Hepatocyte (in vitro differentiated cells): ENCODE data around the gene C20orf173. TPM values are rescaled to one million over a fixed set of nuclear protein-coding genes. Genes with fewer than 3 reads are reported as not detected.

Experiments used
- DNase-seq: peaks from one replicate; pipeline ENCODE4 v3.0.0-alpha.2; 2016; ENCODE audit warnings: low spot score
- H2AFZ ChIP-seq: fragments of 200-600 bp; sonication (generic); 2 replicates; pipeline ENCODE4 v1.6.0; 2016; ENCODE audit warnings: antibody characterized with exemption, mild to moderate bottlenecking
- H3K27ac ChIP-seq: fragments of 200-600 bp; sonication (generic); 2 replicates; pipeline ENCODE4 v1.5.1; 2016; ENCODE audit warnings: mild to moderate bottlenecking
- H3K27me3 ChIP-seq: fragments of 200-600 bp; sonication (generic); 2 replicates; pipeline ENCODE4 v1.6.1; 2016
- H3K36me3 ChIP-seq: fragments of 200-600 bp; sonication (generic); replicated peaks from 2 replicates; pipeline ENCODE4 v1.5.1; 2016; ENCODE audit warnings: low read depth; ENCODE audit not compliant: insufficient read depth
- H3K4me1 ChIP-seq: fragments of 200-600 bp; sonication (generic); 2 replicates; pipeline ENCODE4 v1.5.1; 2016; ENCODE audit warnings: mild to moderate bottlenecking, moderate library complexity; ENCODE audit not compliant: insufficient read depth
- H3K4me2 ChIP-seq: fragments of 200-600 bp; sonication (generic); 2 replicates; pipeline ENCODE4 v1.6.0; 2016
- H3K4me3 ChIP-seq: fragments of 200-600 bp; sonication (generic); 2 replicates; pipeline ENCODE4 v1.5.1; 2016; ENCODE audit warnings: mild to moderate bottlenecking
- H3K79me2 ChIP-seq: fragments of 200-600 bp; sonication (generic); 2 replicates; pipeline ENCODE4 v1.6.0; 2017; ENCODE audit warnings: mild to moderate bottlenecking
- H3K9me2 ChIP-seq: fragments of 200-600 bp; sonication (generic); replicated peaks from 2 replicates; pipeline ENCODE4 v1.6.0; 2017; ENCODE audit warnings: mild to moderate bottlenecking; ENCODE audit not compliant: insufficient read depth
- H3K9me3 ChIP-seq: fragments of 200-600 bp; sonication (generic); 2 replicates; pipeline ENCODE4 v1.5.1; 2016; ENCODE audit warnings: low read depth, mild to moderate bottlenecking
- H4K20me1 ChIP-seq: fragments of 200-600 bp; sonication (generic); 2 replicates; pipeline ENCODE4 v1.6.0; 2016; ENCODE audit warnings: mild to moderate bottlenecking; ENCODE audit not compliant: insufficient read depth, poor library complexity, severe bottlenecking
- CTCF ChIP-seq: fragments of 200-600 bp; sonication (generic); IDR thresholded peaks from 2 replicates; pipeline ENCODE4 v1.5.1; 2016; ENCODE audit warnings: antibody characterized with exemption, mild to moderate bottlenecking; ENCODE audit not compliant: poor library complexity
- EZH2 ChIP-seq: fragments of 200-600 bp; sonication (generic); IDR thresholded peaks from 2 replicates; pipeline ENCODE4 v1.6.1; 2016; ENCODE audit warnings: antibody characterized with exemption, mild to moderate bottlenecking, borderline replicate concordance
- EZH2phosphoT487 ChIP-seq: fragments of 200-600 bp; sonication (generic); IDR thresholded peaks from one replicate; pipeline ENCODE4 v1.6.1; 2018; ENCODE audit warnings: antibody characterized with exemption, mild to moderate bottlenecking, low read depth, moderate library complexity; ENCODE audit not compliant: unreplicated experiment, severe bottlenecking
- WGBS: methylation state at CpG from one replicate; pipeline ENCODE4 v1.1.6; 2016; ENCODE audit warnings: low lambda C conversion rate; ENCODE audit errors: missing lambda C conversion rate; 5-methylcytosine and 5-hydroxymethylcytosine counted together
- polyA plus RNA-seq: library from polyadenylated mRNA; unstranded; fragments of >200 nt; fragmentation: Nextera tagmentation; extraction: Ambion mirVana; gene quantifications from 2 replicates; pipeline ENCODE4 v1.2.1, GENCODE V29; 2016
- total RNA-seq: library from RNA; depleted of rRNA; stranded (reverse); fragments of >200 nt; gene quantifications from 2 replicates; pipeline ENCODE4 v1.2.3, GENCODE V29; 2014

C20orf173 gene
- total and polyA plus RNA-seq, 2 experiments from 2014 or later, result not detected

- no peaks in the 10 kb centered on the region for H3K79me2 ChIP-seq
- H3K9me3 ChIP-seq, result no peaks in the 10 kb centered on the region
- H3K27ac ChIP-seq, result no peak overlapping the region
- no peaks in the 10 kb centered on the region for H4K20me1 ChIP-seq
- no peaks in the 10 kb centered on the region for H3K27me3 ChIP-seq
- no peak overlapping the region for H2AFZ ChIP-seq
- no peak overlapping the region for H3K4me3 ChIP-seq
- H3K9me2 ChIP-seq, result no peaks in the 10 kb centered on the region
- no peak overlapping the region for H3K4me2 ChIP-seq
- H3K36me3 ChIP-seq, result no peaks in the 10 kb centered on the region
- no peak for DNase-seq
- no peak for TF ChIP-seq EZH2
- TF ChIP-seq CTCF, result no peak
- no peak for TF ChIP-seq EZH2phosphoT487
- 89% methylated on average over 20 of the region's 24 CpGs for WGBS
- H3K4me1 ChIP-seq, result no peaks in the 10 kb centered on the region
Observed at GRCh38 chr20:35559042-35559693, 29.7 kb upstream of the C20orf173 start.

- 97% methylated on average over 4 of the region's 4 CpGs for WGBS
- no peaks in the 10 kb centered on the region for H3K9me2 ChIP-seq
- no peaks in the 10 kb centered on the region for H3K9me3 ChIP-seq
- TF ChIP-seq EZH2phosphoT487 (no peak), CTCF (no peak), EZH2 (no peak)
- H3K4me1 ChIP-seq, result no peaks in the 10 kb centered on the region
- DNase-seq, result no peak
- H2AFZ ChIP-seq, result no peak overlapping the region
- H3K4me2 ChIP-seq, result no peak overlapping the region
- H4K20me1 ChIP-seq, result no peaks in the 10 kb centered on the region
- no peaks in the 10 kb centered on the region for H3K27me3 ChIP-seq
- H3K27ac ChIP-seq, result no peak overlapping the region
- no peaks in the 10 kb centered on the region for H3K79me2 ChIP-seq
- H3K4me3 ChIP-seq, result no peak overlapping the region
- no peaks in the 10 kb centered on the region for H3K36me3 ChIP-seq
Observed at GRCh38 chr20:35558451-35558850, 29.0 kb upstream of the C20orf173 start.

DNA sequence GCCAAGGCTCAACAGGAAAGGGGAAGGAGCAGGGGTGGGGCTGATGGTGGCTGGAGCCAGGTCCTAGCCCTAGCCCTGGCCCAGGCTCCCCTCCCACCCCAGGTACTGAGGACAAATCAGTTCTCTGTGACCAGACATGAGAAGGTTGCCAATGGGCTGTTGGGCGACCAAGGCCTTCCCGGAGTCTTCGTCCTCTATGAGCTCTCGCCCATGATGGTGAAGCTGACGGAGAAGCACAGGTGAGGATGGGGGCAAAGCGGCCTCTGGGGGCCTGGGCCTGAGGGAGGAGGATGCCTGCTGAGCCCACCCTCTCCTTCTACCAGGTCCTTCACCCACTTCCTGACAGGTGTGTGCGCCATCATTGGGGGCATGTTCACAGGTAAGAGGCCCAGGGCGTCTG is 27.4 kb upstream of the C20orf173 start:
- H3K9me2 ChIP-seq, result no peaks in the 10 kb centered on the region
- H3K27me3 ChIP-seq, result no peaks in the 10 kb centered on the region
- H3K36me3 ChIP-seq, result no peaks in the 10 kb centered on the region
- no peak overlapping the region for H3K4me3 ChIP-seq
- no peaks in the 10 kb centered on the region for H3K79me2 ChIP-seq
- no peak overlapping the region for H3K27ac ChIP-seq
- WGBS, result 100% methylated on average over 8 of the region's 8 CpGs
- H3K9me3 ChIP-seq, result no peaks in the 10 kb centered on the region
- H4K20me1 ChIP-seq, result no peaks in the 10 kb centered on the region
- H3K4me1 ChIP-seq, result no peaks in the 10 kb centered on the region
- no peak overlapping the region for H3K4me2 ChIP-seq
- TF ChIP-seq EZH2, result no peak
- no peak for TF ChIP-seq EZH2phosphoT487
- no peak for TF ChIP-seq CTCF
- H2AFZ ChIP-seq, result no peak overlapping the region
- no peak for DNase-seq
